ENCODE results near the gene MAST4. TPM values are rescaled to one million over a fixed set of nuclear protein-coding genes. Genes with fewer than 3 reads are reported as not detected.

MAST4 gene
- total and polyA plus RNA-seq, 2 of the 4 experiments (the other 2 are of a cell fraction): 4.8 to 6.8 TPM

DNA sequence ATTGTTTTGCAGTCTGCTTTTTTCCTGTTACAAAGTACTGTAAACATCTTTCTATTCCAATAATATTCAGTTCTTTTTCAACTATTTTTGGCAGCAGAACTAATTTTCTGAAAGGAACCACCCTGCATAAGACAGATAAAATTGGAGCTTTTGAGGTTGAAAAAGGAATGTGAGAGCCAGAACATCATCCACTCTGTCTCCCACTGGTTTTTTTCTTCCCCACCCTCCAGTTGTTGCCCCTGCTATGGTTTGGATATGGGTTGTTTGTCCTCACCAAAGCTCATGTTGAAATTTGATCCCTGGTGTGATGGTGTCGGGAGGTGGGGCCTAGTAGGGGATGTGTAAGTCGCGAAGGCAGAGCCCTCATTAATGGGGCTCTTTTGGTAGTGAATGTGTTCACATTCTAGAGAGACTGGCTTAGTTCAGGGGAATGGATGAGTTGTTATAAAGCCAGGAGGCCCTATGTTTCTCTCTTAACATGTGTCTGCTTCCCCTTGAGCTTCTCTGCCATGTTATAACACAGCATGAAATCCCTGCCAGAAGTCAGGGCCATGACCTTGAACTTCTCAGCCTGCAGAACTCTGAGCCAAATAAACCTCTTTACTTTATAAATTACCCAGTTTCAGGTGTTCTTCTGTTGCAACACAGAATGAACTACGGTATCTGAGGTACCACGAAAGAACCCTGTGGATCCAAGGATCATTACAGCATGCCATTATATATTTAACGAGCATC is 34.8 kb upstream of the MAST4 start:
- WGBS, 2 experiments (ENCODE audit: extremely low coverage in 2 of 2, insufficient read length in 1 of 2): no CpG with 5 or more reads among the region's 6 CpGs
- no peaks in the 10 kb centered on the region for H3K9me3 ChIP-seq (ENCODE audit: control insufficient read depth, insufficient read depth, low read length)
- H3K9me1 ChIP-seq (ENCODE audit: insufficient read depth, low read length): no peaks in the 10 kb centered on the region
- H3K4me1 ChIP-seq (ENCODE audit: control insufficient read depth, insufficient read depth, low read length): no peaks in the 10 kb centered on the region
- no peak overlapping the region for H3K4me2 ChIP-seq (ENCODE audit: low read depth, low read length)
- H3K9ac ChIP-seq (ENCODE audit: low read depth, low read length): no peak overlapping the region
- no peak overlapping the region for H3K27ac ChIP-seq (ENCODE audit: insufficient read depth, low read length)
- no peak overlapping the region for H2BK5ac ChIP-seq (ENCODE audit: low read depth, low read length, poor library complexity, severe bottlenecking)
- H3K79me1 ChIP-seq (ENCODE audit: low read depth in 1 of 2, low read length in 2 of 2): no peaks in the 10 kb centered on the region
- CTCF ChIA-PET: no interaction called here
- H3K4ac ChIP-seq (ENCODE audit: low read depth, low read length): no peak overlapping the region
- no peaks in the 10 kb centered on the region for H3K27me3 ChIP-seq (ENCODE audit: control insufficient read depth, insufficient read depth, low read length)
- H4K8ac ChIP-seq (ENCODE audit: low read depth in 2 of 2, low read length in 2 of 2): no peak overlapping the region
- intact Hi-C loops (cut with micrococcal nuclease) (no loop called here), dilution Hi-C loops (cut with HindIII; ENCODE audit: low sequenced_read_pairs, unreplicated experiment) (no loop called here), in situ Hi-C loops (cut with MboI; ENCODE audit: low sequenced_read_pairs) (no loop called here)
- no peak overlapping the region for H2AK5ac ChIP-seq (ENCODE audit: low read depth, low read length)
- H2AK9ac ChIP-seq (replicated peaks; ENCODE audit: low read depth, low read length, poor library complexity): no peak overlapping the region
- no peak overlapping the region for H3K56ac ChIP-seq (ENCODE audit: extremely low read depth, insufficient read depth, low read length)
- H2BK20ac ChIP-seq (ENCODE audit: low read depth, low read length): no peak overlapping the region
- TF ChIP-seq FOS (IDR thresholded peaks at IDR 0.05; ENCODE audit: low read depth, low read length): no peak
- no peak for TF ChIP-seq NFE2L2 (IDR thresholded peaks at IDR 0.05; ENCODE audit: low read depth, low read length)
- no peak for TF ChIP-seq MXI1 (IDR thresholded peaks at IDR 0.05; ENCODE audit: borderline replicate concordance, low read depth, low read length)
- no peak for TF ChIP-seq CHD1 (IDR thresholded peaks at IDR 0.05; ENCODE audit: low read depth, low read length)
- TF ChIP-seq, protein P1, sequence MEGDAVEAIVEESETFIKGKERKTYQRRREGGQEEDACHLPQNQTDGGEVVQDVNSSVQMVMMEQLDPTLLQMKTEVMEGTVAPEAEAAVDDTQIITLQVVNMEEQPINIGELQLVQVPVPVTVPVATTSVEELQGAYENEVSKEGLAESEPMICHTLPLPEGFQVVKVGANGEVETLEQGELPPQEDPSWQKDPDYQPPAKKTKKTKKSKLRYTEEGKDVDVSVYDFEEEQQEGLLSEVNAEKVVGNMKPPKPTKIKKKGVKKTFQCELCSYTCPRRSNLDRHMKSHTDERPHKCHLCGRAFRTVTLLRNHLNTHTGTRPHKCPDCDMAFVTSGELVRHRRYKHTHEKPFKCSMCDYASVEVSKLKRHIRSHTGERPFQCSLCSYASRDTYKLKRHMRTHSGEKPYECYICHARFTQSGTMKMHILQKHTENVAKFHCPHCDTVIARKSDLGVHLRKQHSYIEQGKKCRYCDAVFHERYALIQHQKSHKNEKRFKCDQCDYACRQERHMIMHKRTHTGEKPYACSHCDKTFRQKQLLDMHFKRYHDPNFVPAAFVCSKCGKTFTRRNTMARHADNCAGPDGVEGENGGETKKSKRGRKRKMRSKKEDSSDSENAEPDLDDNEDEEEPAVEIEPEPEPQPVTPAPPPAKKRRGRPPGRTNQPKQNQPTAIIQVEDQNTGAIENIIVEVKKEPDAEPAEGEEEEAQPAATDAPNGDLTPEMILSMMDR (conservative IDR thresholded peaks at IDR 0.05; ENCODE audit: low read depth, low read length): no peak
- TF ChIP-seq, protein P2, sequence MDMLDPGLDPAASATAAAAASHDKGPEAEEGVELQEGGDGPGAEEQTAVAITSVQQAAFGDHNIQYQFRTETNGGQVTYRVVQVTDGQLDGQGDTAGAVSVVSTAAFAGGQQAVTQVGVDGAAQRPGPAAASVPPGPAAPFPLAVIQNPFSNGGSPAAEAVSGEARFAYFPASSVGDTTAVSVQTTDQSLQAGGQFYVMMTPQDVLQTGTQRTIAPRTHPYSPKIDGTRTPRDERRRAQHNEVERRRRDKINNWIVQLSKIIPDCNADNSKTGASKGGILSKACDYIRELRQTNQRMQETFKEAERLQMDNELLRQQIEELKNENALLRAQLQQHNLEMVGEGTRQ (IDR thresholded peaks at IDR 0.05; ENCODE audit: low read depth, low read length): no peak
- no peak for TF ChIP-seq BHLHE40 (IDR thresholded peaks at IDR 0.05; ENCODE audit: low read depth, low read length)
- TF ChIP-seq MAZ (IDR thresholded peaks at IDR 0.05; ENCODE audit: borderline replicate concordance, low read depth, low read length): no peak
- no peak for TF ChIP-seq POLR2A (IDR thresholded peaks at IDR 0.05; ENCODE audit: low read depth, low read length)
- no peak for TF ChIP-seq CEBPB (IDR thresholded peaks at IDR 0.05; ENCODE audit: low read depth, low read length)
- no peak overlapping the region for H2BK120ac ChIP-seq (ENCODE audit: low read depth, low read length)
- no peaks in the 10 kb centered on the region for H3K36me3 ChIP-seq (ENCODE audit: control insufficient read depth, insufficient read depth, low read length)
- BruUV-seq (replicated peaks): no TSS peak
- no peak overlapping the region for H3K18ac ChIP-seq (ENCODE audit: low read depth, low read length)
- POLR2A ChIA-PET (ENCODE audit: unreplicated experiment): no interaction called here
- no peak for DNase-seq
- no peak overlapping the region for H3K14ac ChIP-seq (replicated peaks; ENCODE audit: low read depth, low read length)
- no peak overlapping the region for H4K5ac ChIP-seq (ENCODE audit: low read depth, low read length)
- no peak overlapping the region for H4K91ac ChIP-seq (ENCODE audit: insufficient read depth, low read depth, low read length)
- H2AFZ ChIP-seq (replicated peaks; ENCODE audit: low read length, poor library complexity): no peak overlapping the region
- ATAC-seq (ENCODE audit: low read depth): no peak
- no peak overlapping the region for H3K23ac ChIP-seq (ENCODE audit: low read depth, low read length)
- H4K20me1 ChIP-seq (ENCODE audit: insufficient read depth, low read length): no peaks in the 10 kb centered on the region
- no peak overlapping the region for H2BK15ac ChIP-seq (ENCODE audit: low read depth, low read length)
- H3K4me3 ChIP-seq (ENCODE audit: insufficient read depth, low read depth, low read length): no peak overlapping the region

Measured in IMR-90 (cell line).